HL-60 (cell line): ENCODE measurements around the gene TAF4B.

Source experiments
- CTCF ChIP-seq: IDR thresholded peaks from one replicate; pipeline ENCODE4 v1.5.1; 2011; ENCODE audit warnings: low read length, control low read depth, inconsistent platforms; ENCODE audit not compliant: insufficient read depth
- GABPA ChIP-seq: IDR thresholded peaks from 2 replicates; pipeline ENCODE4 v1.6.1; 2012; ENCODE audit warnings: low read depth
- POLR2AphosphoS5 ChIP-seq: IDR thresholded peaks from 2 replicates; pipeline ENCODE4 v1.6.1; 2012; ENCODE audit warnings: low read depth
- REST ChIP-seq: IDR thresholded peaks from 2 replicates; pipeline ENCODE4 v1.6.1; 2012; ENCODE audit warnings: low read depth; ENCODE audit not compliant: insufficient replicate concordance
- SPI1 ChIP-seq: IDR thresholded peaks from 2 replicates; pipeline ENCODE4 v1.6.1; 2012; ENCODE audit warnings: low read depth, mild to moderate bottlenecking, borderline replicate concordance

- TF ChIP-seq CTCF (no peak), POLR2AphosphoS5 (no peak), REST (no peak), GABPA (no peak), SPI1 (no peak)
These were observed 195.7 kb downstream of the TAF4B start for GRCh38 chr18:26421931-26422330.
